K562 (cell line): ENCODE results near the gene BCL2L12. TPM values are rescaled to one million over a fixed set of nuclear protein-coding genes. Genes with fewer than 3 reads are reported as not detected.

Experiments used
- DACH1 ChIP-seq: fragments of 450-650 bp; IDR thresholded peaks from 2 replicates; pipeline ENCODE4 v1.6.1; 2018; ENCODE audit not compliant: partially characterized antibody
- MAFK ChIP-seq: IDR thresholded peaks from 2 replicates; pipeline ENCODE4 v1.6.1; 2011; ENCODE audit warnings: low read length, improper control_type of control experiment
- MYC ChIP-seq, 2 experiments: fragments of 250-450 bp in 1 of 2; sonication (Bioruptor Pico) in 1 of 2; IDR thresholded peaks; 2 replicates each; pipeline versions ENCODE4 v1.5.1 to v1.6.1; 2012 to 2021; ENCODE audit warnings: low read depth in 2 of 2, borderline replicate concordance in 1 of 2, improper control_type of control experiment in 1 of 2, low read length in 1 of 2, mild to moderate bottlenecking in 1 of 2, moderate library complexity in 1 of 2
- ZNF551 ChIP-seq: fragments of 250-450 bp; sonication (Bioruptor Pico); IDR thresholded peaks from 2 replicates; pipeline ENCODE4 v1.5.0; 2021; ENCODE audit warnings: mild to moderate bottlenecking, moderate library complexity
- ZNF764 ChIP-seq: fragments of 250-450 bp; sonication (Bioruptor Pico); IDR thresholded peaks from 2 replicates; pipeline ENCODE4 v1.4.0; 2020; ENCODE audit warnings: low read depth, mild to moderate bottlenecking, moderate library complexity
- polyA plus RNA-seq, 8 experiments: library from polyadenylated mRNA; depleted of rRNA in 4 of 8; stranded (reverse) in 5 of 8; unstranded in 3 of 8; fragments of >200 nt; fragmentation: Nextera tagmentation in 2 of 8; fragmentation: Illumina TruSeq in 1 of 8; extraction: Ambion mirVana in 2 of 8; extraction: Trizol in 1 of 8; gene quantifications; 2 replicates each; pipeline versions ENCODE4 v1.2.1 to v1.2.3, GENCODE V29; 2011 to 2014; ENCODE audit warnings: inconsistent platforms in 1 of 8, missing spikeins in 1 of 8
- total RNA-seq, 7 experiments: library from RNA; depleted of rRNA in 6 of 7; stranded (reverse); fragments of >200 nt in 6 of 7; fragmentation: Illumina TruSeq in 2 of 7; extraction: Trizol in 2 of 7; gene quantifications; 2 replicates each; pipeline versions ENCODE4 v1.2.1 to v1.2.3, GENCODE V29; 2011 to 2021; ENCODE audit warnings: low replicate concordance in 1 of 7
- TF ChIP-seq, protein P1 (sequence below): fragments of 450-650 bp; IDR thresholded peaks from 2 replicates; pipeline ENCODE4 v1.6.1; 2016; ENCODE audit warnings: low read depth
- TF ChIP-seq, protein P2 (sequence below): fragments of 250-450 bp; sonication (Bioruptor Pico); IDR thresholded peaks from 2 replicates; pipeline ENCODE4 v1.8.0; 2021; ENCODE audit warnings: mild to moderate bottlenecking, moderate library complexity
- TF ChIP-seq, protein P3 (sequence below): fragments of 250-450 bp; sonication (Bioruptor Pico); IDR thresholded peaks from 2 replicates; pipeline ENCODE4 v1.5.0; 2021; ENCODE audit warnings: mild to moderate bottlenecking, moderate library complexity

The BCL2L12 gene
- total and polyA plus RNA-seq, 9 of the 15 experiments (the other 6 are each of a cell fraction or from before 2014, with no cell fraction given) = 7.4 to 263 (median 81.2) TPM

DNA sequence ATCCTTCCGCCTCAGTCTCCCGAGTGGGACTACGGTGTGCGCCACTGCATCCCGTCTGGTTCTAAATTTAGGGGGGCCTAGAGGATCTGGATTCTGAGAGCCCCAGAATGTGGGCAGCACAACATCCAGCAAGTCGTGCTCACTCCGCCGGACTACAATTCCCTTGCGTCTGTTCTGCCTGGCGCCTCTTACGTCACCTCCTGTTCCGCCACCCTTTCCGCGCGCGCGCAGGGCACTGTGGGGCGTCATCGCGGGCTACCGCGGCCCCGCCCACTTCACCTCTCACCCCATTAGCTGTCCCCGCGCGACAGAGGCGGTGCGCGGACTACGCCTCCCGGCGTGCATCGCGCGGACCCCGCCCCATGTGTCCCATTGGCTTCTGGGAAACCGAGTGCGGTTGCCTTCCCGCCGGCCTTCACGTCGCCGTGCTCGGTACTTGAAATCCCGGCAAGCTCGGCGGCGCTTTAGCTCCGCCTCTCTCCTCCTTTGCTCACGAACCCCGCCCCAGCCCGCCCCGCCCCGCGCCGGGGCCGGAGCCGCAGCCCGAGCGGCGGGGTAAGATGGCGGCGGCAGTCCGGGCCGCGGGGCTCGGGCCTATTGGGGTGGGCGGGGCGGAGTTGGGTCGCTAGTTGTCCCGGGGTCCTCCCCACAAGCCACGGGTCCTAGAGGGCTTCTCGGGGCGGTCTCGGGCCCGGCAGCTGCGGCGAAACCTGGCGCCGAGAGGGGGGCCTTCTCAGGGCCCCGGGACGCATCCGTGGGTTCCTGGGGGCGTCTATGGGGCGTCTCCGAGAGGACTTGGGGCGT is 23.8 kb upstream of the BCL2L12 start, which contains the start of gene SCAF1 (continued):
- peak; percentile 73 for TF ChIP-seq MYC (IDR thresholded peaks at IDR 0.05; ENCODE audit: low read depth, low read length)
- TF ChIP-seq MYC (CRISPR knock-in tag; IDR thresholded peaks at IDR 0.05; ENCODE audit: borderline replicate concordance, low read depth) = 0 out of 2 replicates have a peak, but pooled peaks have one; percentile 8
- TF ChIP-seq, protein P1, sequence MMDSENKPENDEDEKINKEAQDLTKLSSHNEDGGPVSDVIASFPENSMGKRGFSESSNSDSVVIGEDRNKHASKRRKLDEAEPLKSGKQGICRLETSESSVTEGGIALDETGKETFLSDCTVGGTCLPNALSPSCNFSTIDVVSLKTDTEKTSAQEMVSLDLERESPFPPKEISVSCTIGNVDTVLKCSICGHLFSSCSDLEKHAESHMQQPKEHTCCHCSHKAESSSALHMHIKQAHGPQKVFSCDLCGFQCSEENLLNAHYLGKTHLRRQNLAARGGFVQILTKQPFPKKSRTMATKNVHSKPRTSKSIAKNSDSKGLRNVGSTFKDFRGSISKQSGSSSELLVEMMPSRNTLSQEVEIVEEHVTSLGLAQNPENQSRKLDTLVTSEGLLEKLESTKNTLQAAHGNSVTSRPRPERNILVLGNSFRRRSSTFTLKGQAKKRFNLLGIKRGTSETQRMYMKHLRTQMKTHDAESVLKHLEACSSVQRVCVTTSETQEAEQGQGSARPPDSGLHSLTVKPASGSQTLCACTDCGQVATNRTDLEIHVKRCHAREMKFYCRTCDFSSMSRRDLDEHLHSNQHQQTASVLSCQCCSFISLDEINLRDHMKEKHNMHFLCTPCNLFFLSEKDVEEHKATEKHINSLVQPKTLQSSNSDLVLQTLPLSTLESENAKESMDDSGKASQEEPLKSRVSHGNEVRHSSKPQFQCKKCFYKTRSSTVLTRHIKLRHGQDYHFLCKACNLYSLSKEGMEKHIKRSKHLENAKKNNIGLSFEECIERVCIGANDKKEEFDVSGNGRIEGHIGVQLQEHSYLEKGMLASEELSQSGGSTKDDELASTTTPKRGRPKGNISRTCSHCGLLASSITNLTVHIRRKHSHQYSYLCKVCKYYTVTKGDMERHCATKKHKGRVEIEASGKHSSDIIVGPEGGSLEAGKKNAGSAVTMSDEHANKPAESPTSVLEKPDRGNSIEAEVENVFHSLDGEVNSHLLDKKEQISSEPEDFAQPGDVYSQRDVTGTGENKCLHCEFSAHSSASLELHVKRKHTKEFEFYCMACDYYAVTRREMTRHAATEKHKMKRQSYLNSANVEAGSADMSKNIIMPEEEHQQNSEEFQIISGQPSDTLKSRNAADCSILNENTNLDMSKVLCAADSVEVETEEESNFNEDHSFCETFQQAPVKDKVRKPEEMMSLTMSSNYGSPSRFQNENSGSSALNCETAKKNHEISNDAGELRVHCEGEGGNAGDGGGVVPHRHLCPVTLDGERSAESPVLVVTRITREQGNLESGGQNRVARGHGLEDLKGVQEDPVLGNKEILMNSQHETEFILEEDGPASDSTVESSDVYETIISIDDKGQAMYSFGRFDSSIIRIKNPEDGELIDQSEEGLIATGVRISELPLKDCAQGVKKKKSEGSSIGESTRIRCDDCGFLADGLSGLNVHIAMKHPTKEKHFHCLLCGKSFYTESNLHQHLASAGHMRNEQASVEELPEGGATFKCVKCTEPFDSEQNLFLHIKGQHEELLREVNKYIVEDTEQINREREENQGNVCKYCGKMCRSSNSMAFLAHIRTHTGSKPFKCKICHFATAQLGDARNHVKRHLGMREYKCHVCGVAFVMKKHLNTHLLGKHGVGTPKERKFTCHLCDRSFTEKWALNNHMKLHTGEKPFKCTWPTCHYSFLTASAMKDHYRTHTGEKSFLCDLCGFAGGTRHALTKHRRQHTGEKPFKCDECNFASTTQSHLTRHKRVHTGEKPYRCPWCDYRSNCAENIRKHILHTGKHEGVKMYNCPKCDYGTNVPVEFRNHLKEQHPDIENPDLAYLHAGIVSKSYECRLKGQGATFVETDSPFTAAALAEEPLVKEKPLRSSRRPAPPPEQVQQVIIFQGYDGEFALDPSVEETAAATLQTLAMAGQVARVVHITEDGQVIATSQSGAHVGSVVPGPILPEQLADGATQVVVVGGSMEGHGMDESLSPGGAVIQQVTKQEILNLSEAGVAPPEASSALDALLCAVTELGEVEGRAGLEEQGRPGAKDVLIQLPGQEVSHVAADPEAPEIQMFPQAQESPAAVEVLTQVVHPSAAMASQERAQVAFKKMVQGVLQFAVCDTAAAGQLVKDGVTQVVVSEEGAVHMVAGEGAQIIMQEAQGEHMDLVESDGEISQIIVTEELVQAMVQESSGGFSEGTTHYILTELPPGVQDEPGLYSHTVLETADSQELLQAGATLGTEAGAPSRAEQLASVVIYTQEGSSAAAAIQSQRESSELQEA = no peak
- TF ChIP-seq ZNF551 (CRISPR knock-in tag) = no peak
- no peak for TF ChIP-seq MAFK
- no peak for TF ChIP-seq DACH1
- TF ChIP-seq, protein P2, sequence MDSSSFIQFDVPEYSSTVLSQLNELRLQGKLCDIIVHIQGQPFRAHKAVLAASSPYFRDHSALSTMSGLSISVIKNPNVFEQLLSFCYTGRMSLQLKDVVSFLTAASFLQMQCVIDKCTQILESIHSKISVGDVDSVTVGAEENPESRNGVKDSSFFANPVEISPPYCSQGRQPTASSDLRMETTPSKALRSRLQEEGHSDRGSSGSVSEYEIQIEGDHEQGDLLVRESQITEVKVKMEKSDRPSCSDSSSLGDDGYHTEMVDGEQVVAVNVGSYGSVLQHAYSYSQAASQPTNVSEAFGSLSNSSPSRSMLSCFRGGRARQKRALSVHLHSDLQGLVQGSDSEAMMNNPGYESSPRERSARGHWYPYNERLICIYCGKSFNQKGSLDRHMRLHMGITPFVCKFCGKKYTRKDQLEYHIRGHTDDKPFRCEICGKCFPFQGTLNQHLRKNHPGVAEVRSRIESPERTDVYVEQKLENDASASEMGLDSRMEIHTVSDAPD (CRISPR knock-in tag) = no peak
- TF ChIP-seq ZNF764 = no peak
- TF ChIP-seq, protein P3, sequence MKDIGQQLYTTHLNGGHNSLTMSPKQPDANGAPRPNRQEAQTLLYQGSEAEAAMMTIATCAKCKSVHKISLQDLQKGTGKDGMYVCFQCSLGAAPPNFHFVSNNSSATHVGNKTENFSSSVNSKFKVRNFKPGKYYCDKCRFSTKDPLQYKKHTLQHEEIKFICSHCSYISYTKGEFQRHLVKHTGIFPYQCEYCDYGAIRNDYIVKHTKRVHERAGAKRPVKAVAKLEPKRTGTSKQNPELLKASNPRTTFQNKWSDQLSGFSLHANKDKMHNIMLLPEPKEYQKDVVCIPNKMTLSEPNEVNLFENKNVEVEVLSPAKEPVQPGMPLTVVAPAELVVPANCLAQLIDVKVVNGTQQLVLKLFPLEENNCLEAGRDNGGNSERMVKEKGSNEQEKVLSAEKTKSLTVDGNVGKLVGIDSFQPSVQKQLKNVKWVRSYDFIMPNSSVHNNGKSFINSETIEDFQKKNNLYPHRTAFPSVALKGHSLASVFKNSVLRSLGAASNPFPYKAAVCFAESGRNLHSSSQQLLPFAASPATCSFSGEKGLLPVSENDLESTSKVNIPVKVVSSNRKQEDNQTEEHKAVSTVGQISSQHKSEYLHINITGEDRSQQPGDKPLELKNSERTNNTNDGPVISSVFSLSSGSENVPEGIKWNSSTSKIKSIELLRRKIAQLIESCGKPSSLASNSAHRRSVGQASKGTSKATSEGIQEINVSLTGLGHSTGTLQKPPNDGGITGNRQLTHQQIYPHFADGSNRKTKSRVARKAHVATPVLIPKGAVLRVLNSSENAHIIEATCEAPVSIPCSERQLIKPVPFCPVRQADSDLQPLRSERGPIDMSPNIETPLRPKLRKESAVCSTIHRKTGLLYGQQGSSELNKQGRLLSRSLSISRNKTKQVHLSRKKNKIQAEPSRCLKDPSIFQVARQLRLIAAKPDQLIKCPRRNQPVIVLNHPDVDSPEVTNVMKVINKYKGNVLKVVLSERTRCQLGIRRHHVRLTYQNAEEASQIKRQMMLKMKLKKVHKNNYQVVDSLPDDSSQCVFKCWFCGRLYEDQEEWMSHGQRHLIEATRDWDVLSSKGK (CRISPR knock-in tag) = no peak
